MM.1S (cell line): ENCODE data around the gene SYT5.
A peak's percentile ranks its signal among the peaks of the same experiment; 100 is the strongest.

ENCODE experiments used
- DNase-seq: peaks from one replicate; pipeline ENCODE4 v3.0.0-alpha.2; 2015
- H2AFZ ChIP-seq: fragments of 300-600 bp; sonication (generic); 2 replicates; pipeline ENCODE4 v1.6.0; 2016; ENCODE audit warnings: antibody characterized with exemption, low read length
- H3F3A ChIP-seq: fragments of 300-600 bp; sonication (generic); 2 replicates; pipeline ENCODE4 v1.6.1; 2016; ENCODE audit warnings: mild to moderate bottlenecking, antibody characterized with exemption, low read length, moderate library complexity, mixed read lengths; ENCODE audit not compliant: insufficient read depth
- H3K27ac ChIP-seq: fragments of 300-600 bp; sonication (generic); 2 replicates; pipeline ENCODE4 v1.5.1; 2016; ENCODE audit warnings: mild to moderate bottlenecking, low read length
- H3K27me3 ChIP-seq: fragments of 300-600 bp; sonication (generic); replicated peaks from 2 replicates; pipeline ENCODE4 v1.6.0; 2016; ENCODE audit warnings: low read length; ENCODE audit not compliant: insufficient read depth
- H3K36me3 ChIP-seq: fragments of 300-600 bp; sonication (generic); replicated peaks from 2 replicates; pipeline ENCODE4 v1.6.1; 2016; ENCODE audit warnings: mild to moderate bottlenecking, low read length, mixed read lengths; ENCODE audit not compliant: insufficient read depth
- H3K4me1 ChIP-seq: fragments of 300-600 bp; sonication (generic); 2 replicates; pipeline ENCODE4 v1.6.1; 2016; ENCODE audit warnings: low read length, mixed read lengths
- H3K4me2 ChIP-seq: fragments of 300-600 bp; sonication (generic); 2 replicates; pipeline ENCODE4 v1.6.0; 2016; ENCODE audit warnings: low read depth, low read length
- H3K4me3 ChIP-seq: fragments of 300-600 bp; sonication (generic); 2 replicates; pipeline ENCODE4 v1.5.1; 2016; ENCODE audit warnings: low read length, mixed read lengths
- H3K79me2 ChIP-seq: fragments of 300-600 bp; sonication (generic); 2 replicates; pipeline ENCODE4 v1.6.1; 2016; ENCODE audit warnings: mixed run types, low read length, mixed read lengths
- H3K9ac ChIP-seq: fragments of 300-600 bp; sonication (generic); 2 replicates; pipeline ENCODE4 v1.6.1; 2016; ENCODE audit warnings: low read length, mixed read lengths
- H3K9me2 ChIP-seq: fragments of 300-600 bp; sonication (generic); replicated peaks from 2 replicates; pipeline ENCODE4 v1.6.1; 2016; ENCODE audit warnings: mild to moderate bottlenecking, low read length, mixed read lengths; ENCODE audit not compliant: insufficient read depth
- H3K9me3 ChIP-seq: fragments of 300-600 bp; sonication (generic); replicated peaks from 2 replicates; pipeline ENCODE4 v1.6.1; 2016; ENCODE audit warnings: mild to moderate bottlenecking, low read length, mixed read lengths; ENCODE audit not compliant: insufficient read depth
- H4K20me1 ChIP-seq: fragments of 300-600 bp; sonication (generic); 2 replicates; pipeline ENCODE4 v1.6.1; 2016; ENCODE audit warnings: mild to moderate bottlenecking, low read length, moderate library complexity, mixed read lengths; ENCODE audit not compliant: insufficient read depth
- CTCF ChIP-seq: fragments of 300-600 bp; sonication (generic); IDR thresholded peaks from 2 replicates; pipeline ENCODE4 v1.5.1; 2016; ENCODE audit warnings: antibody characterized with exemption, low read length, mixed read lengths
- EZH2 ChIP-seq: fragments of 300-600 bp; sonication (generic); optimal IDR thresholded peaks from 2 replicates; pipeline ENCODE3; 2017; ENCODE audit warnings: low read depth, mild to moderate bottlenecking, antibody characterized with exemption, low read length, mixed read lengths
- EZH2phosphoT487 ChIP-seq: fragments of 300-600 bp; sonication (generic); IDR thresholded peaks from 2 replicates; pipeline ENCODE4 v1.6.1; 2018; ENCODE audit warnings: antibody characterized with exemption, low read length

SYT5 gene

DNA sequence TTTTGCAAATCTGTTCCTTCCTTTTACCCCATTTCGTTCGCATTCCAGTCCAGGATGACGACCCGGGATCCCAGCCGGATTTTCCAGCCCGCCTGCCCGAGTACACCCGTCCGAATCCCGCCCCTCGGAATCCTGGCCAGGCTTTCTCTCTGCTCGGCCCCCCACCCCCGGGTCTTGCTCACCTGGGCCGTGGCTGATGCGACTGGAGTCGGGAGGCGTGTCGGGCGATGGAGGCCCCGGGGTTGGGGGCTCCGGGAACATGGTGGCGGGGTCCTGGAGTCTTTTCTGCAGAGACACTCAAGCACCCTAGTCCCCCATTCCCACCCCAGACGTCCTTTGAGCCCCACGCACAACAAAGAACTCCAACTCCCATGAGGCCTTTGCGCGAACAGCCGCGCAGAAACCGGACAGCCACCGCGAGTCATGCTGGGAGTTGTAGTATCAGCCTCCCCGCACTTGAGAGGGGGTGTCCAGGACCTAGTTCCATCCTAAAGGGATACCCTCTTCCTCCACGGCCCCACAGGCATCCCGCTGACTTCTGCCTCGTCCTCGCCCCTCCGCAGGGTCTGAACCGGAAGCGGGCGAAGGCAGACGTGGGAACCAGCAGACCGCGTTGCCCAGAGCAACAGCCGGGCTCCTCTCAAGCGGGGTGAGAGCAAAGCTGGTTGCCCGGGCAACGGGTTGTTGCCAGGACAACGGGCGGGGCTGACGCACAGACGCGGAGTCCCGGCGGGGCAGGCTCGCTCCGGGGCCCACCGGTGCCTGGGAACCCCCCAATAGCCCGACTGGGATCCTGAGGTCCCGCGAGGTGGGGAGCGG lies 1.1 kb downstream of the SYT5 start:
- no peak overlapping the region for H2AFZ ChIP-seq
- H3K79me2 ChIP-seq: no peaks in the 10 kb centered on the region
- TF ChIP-seq EZH2: no peak
- TF ChIP-seq CTCF: no peak
- no peak for TF ChIP-seq EZH2phosphoT487
- H3K27ac ChIP-seq: no peak overlapping the region
- no peaks in the 10 kb centered on the region for H3K9me2 ChIP-seq
- no peaks in the 10 kb centered on the region for H3K36me3 ChIP-seq
- H3K9me3 ChIP-seq: no peaks in the 10 kb centered on the region
- H3F3A ChIP-seq: no peaks in the 10 kb centered on the region
- H3K9ac ChIP-seq: no peak overlapping the region
- H3K4me3 ChIP-seq: peak overlapping the region; percentile 37
- peaks cover 98% of the 10 kb centered on the region for H3K27me3 ChIP-seq
- peak overlapping the region; percentile 67 for H3K4me2 ChIP-seq
- H3K4me1 ChIP-seq: peaks cover 8% of the 10 kb centered on the region; the same call in 1 of the 2 replicates
- no peaks in the 10 kb centered on the region for H4K20me1 ChIP-seq
- DNase-seq: peak; percentile 75

- Histone ChIP-seq H3K9me3 (no peaks in the 10 kb centered on the region), H3K9me2 (no peaks in the 10 kb centered on the region), H4K20me1 (no peaks in the 10 kb centered on the region), H3K4me3 (no peak overlapping the region), H3K79me2 (no peaks in the 10 kb centered on the region), H3K4me1 (peaks cover 8% of the 10 kb centered on the region; the same call in 1 of the 2 replicates), H3K9ac (no peak overlapping the region), H2AFZ (no peak overlapping the region), H3K27ac (no peak overlapping the region), H3F3A (no peaks in the 10 kb centered on the region), H3K4me2 (no peak overlapping the region), H3K36me3 (no peaks in the 10 kb centered on the region), H3K27me3 (peaks cover 99% of the 10 kb centered on the region)
- no peak for TF ChIP-seq CTCF
- TF ChIP-seq EZH2phosphoT487: no peak
- no peak for TF ChIP-seq EZH2
- DNase-seq: no peak
These were observed 4.0 kb downstream of the SYT5 start for GRCh38 chr19:55176076-55176475.

- peaks cover 8% of the 10 kb centered on the region; the same call in 1 of the 2 replicates for H3K4me1 ChIP-seq
- H3K9me2 ChIP-seq: no peaks in the 10 kb centered on the region
- no peak overlapping the region for H3K4me2 ChIP-seq
- H3K4me3 ChIP-seq: no peak overlapping the region
- no peaks in the 10 kb centered on the region for H3K36me3 ChIP-seq
- no peak overlapping the region for H3K9ac ChIP-seq
- TF ChIP-seq EZH2 (no peak), EZH2phosphoT487 (no peak), CTCF (no peak)
- no peak overlapping the region for H2AFZ ChIP-seq
- no peaks in the 10 kb centered on the region for H3K79me2 ChIP-seq
- peaks cover 99% of the 10 kb centered on the region for H3K27me3 ChIP-seq
- DNase-seq: no peak
- H3K27ac ChIP-seq: no peak overlapping the region
- H3K9me3 ChIP-seq: no peaks in the 10 kb centered on the region
- H3F3A ChIP-seq: no peaks in the 10 kb centered on the region
- no peaks in the 10 kb centered on the region for H4K20me1 ChIP-seq
These were observed 4.8 kb downstream of the SYT5 start for GRCh38 chr19:55175117-55175867.
